22Rv1 (cell line): Measurements from ENCODE around the gene MCF2.

Experiments
- CTCF ChIP-seq: fragments of 450-650 bp; IDR thresholded peaks from 2 replicates; pipeline ENCODE4 v1.5.1; 2017; ENCODE audit warnings: mild to moderate bottlenecking
- ZFX ChIP-seq: fragments of 450-650 bp; IDR thresholded peaks from 2 replicates; pipeline ENCODE4 v1.6.1; 2017; ENCODE audit warnings: antibody characterized with exemption, borderline replicate concordance

DNA sequence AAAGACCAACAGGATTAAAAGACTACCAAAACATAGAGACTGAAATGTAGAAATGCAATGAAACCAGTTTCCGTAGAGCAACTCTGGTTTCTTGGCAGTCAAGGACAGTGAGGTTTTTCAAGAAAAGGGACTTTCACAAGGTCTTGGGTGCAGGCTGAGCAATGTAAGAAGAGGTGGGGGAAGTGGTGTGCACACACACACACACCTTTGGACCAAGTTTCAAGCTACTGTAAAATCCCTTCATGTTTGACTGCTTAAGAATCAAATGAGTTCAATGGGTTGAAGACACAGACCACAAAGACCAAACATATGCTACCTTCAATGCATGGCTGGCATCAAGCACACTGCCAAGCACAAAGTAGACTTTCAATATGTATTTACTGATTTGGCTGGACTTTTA is 17.8 kb upstream of the MCF2 start:
- TF ChIP-seq CTCF (no peak), ZFX (no peak)
